Activated CD4-positive, alpha-beta memory T cell treated with anti-CD3 and anti-CD28 coated beads for 36 hours (primary cell): ENCODE results near the gene WIPF3. TPM values are rescaled to one million over a fixed set of nuclear protein-coding genes. Genes with fewer than 3 reads are reported as not detected.

Source experiments
- CTCF ChIA-PET: fragments of 350-600 bp; sonication (Branson Sonifier 250); formaldehyde crosslinking; loops from one replicate; lab custom pipeline; 2021; ENCODE audit warnings: antibody characterized with exemption, inconsistent platforms; lab: Charles Lee
- POLR2A ChIA-PET: fragments of 350-600 bp; sonication (Branson Sonifier 250); formaldehyde crosslinking; loops from one replicate; lab custom pipeline; 2021; ENCODE audit warnings: antibody characterized with exemption; lab: Charles Lee
- DNase-seq: peaks from one replicate; pipeline ENCODE4 v3.0.0-alpha.2; 2020
- H3K27ac Mint-ChIP-seq: one replicate; pipeline ENCODE4 v1.8.0; 2021; ENCODE audit warnings: mixed read lengths
- H3K27me3 Mint-ChIP-seq: one replicate; pipeline ENCODE4 v1.8.0; 2021; ENCODE audit warnings: mixed read lengths
- H3K36me3 Mint-ChIP-seq: one replicate; pipeline ENCODE4 v1.8.0; 2021; ENCODE audit warnings: mixed read lengths
- H3K4me1 Mint-ChIP-seq: one replicate; pipeline ENCODE4 v1.8.0; 2021; ENCODE audit warnings: low read depth, mixed read lengths
- H3K4me3 Mint-ChIP-seq: one replicate; pipeline ENCODE4 v1.8.0; 2021; ENCODE audit warnings: mild to moderate bottlenecking, mixed read lengths
- H3K9me3 Mint-ChIP-seq: one replicate; pipeline ENCODE4 v1.8.0; 2021; ENCODE audit warnings: mixed read lengths
- intact Hi-C: fragments of 100-400 bp; cut with micrococcal nuclease; formaldehyde crosslinking; loops from one replicate; pipeline ENCODE4 v1.15.1; 2023
- total RNA-seq, 2 experiments: library from RNA; stranded (reverse); gene quantifications; one replicate each; pipeline ENCODE4 v1.2.3, GENCODE V29; 2021

The WIPF3 gene
- total RNA-seq, 2 experiments from 2014 or later: not detected

DNA sequence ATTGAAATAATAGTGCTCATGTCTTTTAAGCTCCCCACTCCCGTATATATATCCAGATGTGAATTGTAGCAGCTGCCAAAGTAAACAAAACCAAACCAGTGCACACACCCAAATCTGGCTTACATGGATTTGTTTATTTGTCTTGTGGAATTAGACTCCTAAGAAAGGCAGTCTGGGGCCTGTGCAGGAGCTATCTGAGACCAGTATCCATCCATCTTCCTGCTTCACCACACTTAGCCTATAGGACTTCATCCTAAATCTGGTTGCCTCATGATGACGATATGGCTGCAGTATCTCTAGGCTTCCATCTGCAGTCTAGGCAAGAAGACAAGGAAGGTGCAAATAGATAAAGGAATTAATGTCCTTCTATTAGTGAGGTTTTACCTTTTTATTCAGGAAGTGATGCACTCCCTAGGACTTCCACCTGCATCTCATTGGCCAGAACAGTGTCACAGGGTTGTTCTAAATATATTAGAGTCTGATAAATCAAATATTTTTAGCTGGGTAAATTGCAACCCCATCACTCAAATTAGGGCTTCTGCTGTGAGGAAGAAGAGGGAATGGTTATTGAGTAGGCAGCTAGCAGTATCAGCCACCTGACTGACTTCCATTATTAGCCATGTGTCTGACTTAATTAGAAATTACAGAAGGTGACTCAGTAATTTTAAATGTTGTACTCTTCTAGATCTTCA, 6.0 kb downstream of the WIPF3 start:
- H3K27me3 Mint-ChIP-seq: peaks cover 39% of the 10 kb centered on the region

GRCh38 chr7:29815181-29816105, 9.1 kb downstream of the WIPF3 start:
- CTCF ChIA-PET: interaction anchor here (1.4 kb wide), 1 partner anchor 106 kb away, joined by 3 read pairs; no protein-coding TSS in a partner anchor

More for the DNA sequence above, 6.0 kb downstream of the WIPF3 start:
- intact Hi-C loops: no loop called here
- DNase-seq: no peak
- peaks cover 5% of the 10 kb centered on the region for H3K4me1 Mint-ChIP-seq
- POLR2A ChIA-PET: no interaction called here
- no peaks in the 10 kb centered on the region for H3K36me3 Mint-ChIP-seq
- H3K9me3 Mint-ChIP-seq: no peaks in the 10 kb centered on the region
- H3K4me3 Mint-ChIP-seq: no peak overlapping the region
- H3K27ac Mint-ChIP-seq: no peak overlapping the region
- CTCF ChIA-PET: no interaction called here

DNA sequence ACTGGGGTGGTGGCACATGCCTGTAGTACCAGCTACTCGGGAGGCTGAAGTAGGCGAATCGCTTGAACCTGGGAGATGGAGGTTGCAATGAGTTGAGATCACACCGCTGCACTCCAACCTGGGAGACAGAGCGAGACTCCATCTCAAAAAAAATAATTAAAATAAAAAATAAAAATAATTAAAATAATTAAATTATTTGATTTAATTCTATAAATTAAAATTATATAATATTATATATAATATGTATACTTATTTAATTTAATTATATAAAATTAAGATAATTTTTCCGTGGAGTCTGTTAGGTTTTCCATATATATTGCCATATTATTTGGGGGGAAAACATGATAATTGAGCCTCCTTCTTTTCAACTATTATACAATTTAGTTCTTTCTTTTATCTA, 12.0 kb downstream of the WIPF3 start:
- Mint-ChIP-seq H3K9me3 (no peaks in the 10 kb centered on the region), H3K27me3 (peaks cover 15% of the 10 kb centered on the region), H3K4me1 (no peaks in the 10 kb centered on the region), H3K36me3 (no peaks in the 10 kb centered on the region), H3K27ac (no peak overlapping the region), H3K4me3 (no peak overlapping the region)
- intact Hi-C loops: no loop called here
- DNase-seq: no peak
- ChIA-PET CTCF (no interaction called here), POLR2A (no interaction called here)

More at GRCh38 chr7:29815181-29816105, 9.1 kb downstream of the WIPF3 start:
- no peak overlapping the region for H3K4me3 Mint-ChIP-seq
- POLR2A ChIA-PET: no interaction called here
- DNase-seq: no peak
- no peaks in the 10 kb centered on the region for H3K9me3 Mint-ChIP-seq
- no peaks in the 10 kb centered on the region for H3K4me1 Mint-ChIP-seq
- H3K27me3 Mint-ChIP-seq: peaks cover 13% of the 10 kb centered on the region
- H3K27ac Mint-ChIP-seq: no peak overlapping the region
- intact Hi-C loops: no loop called here
- H3K36me3 Mint-ChIP-seq: no peaks in the 10 kb centered on the region

DNA sequence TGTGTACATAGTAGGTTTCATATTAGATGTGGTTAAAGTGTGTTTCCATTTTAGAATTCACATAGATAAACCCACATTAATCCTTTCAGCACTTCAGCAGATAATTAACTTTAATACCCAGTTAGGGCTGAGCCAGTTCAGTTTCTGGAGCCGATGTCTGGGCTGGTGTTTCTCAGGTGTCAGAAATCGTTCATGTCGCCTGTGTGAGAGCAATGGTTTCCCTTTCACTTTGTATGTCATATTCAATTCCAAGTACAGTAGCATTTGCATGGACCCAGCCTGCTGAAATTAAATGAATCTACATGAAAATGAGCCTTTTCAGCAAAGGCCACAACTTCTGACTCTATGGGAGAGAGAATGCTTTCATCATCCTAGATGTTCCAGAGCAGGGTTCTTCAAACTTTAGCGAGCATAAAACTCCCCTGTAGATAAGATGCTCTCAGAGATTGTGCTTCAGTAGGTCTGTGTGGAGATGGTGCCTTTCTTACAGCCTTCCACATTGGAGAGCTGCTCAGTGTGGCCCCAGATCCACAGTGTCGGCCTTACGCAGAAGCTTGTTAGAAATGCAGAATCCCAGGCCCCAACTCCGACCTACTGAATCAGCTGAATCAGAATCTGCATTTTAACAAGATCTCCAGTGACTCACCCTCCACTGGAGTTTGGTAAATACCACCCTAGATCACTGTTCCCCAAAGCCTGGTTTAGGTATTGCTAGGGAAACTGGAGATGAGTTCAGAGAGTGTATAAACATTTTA, 19.6 kb downstream of the WIPF3 start:
- Mint-ChIP-seq H3K9me3 (no peaks in the 10 kb centered on the region), H3K36me3 (no peaks in the 10 kb centered on the region), H3K27me3 (peaks cover 7% of the 10 kb centered on the region), H3K4me3 (no peak overlapping the region), H3K27ac (no peak overlapping the region), H3K4me1 (peaks cover 4% of the 10 kb centered on the region)
- intact Hi-C loops: no loop called here
- POLR2A ChIA-PET: no interaction called here
- CTCF ChIA-PET: no interaction called here
- DNase-seq: no peak

DNA sequence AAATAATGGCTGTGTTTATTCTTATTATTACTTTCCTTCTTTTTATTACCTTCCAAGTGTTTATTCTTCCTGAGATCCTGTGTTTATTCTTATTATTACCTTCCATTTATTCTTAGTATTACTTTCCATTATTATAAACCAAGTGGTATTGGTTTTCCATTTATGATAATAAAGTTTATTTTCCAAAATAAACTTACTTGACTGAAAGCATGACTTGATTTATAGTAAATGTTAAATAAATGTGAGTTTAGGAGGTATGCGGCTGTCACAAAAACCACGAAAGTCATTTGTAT, 20.2 kb downstream of the WIPF3 start:
- DNase-seq: no peak
- Mint-ChIP-seq H3K9me3 (peaks cover 2% of the 10 kb centered on the region), H3K4me1 (peaks cover 4% of the 10 kb centered on the region), H3K36me3 (no peaks in the 10 kb centered on the region), H3K27ac (no peak overlapping the region), H3K27me3 (peaks cover 7% of the 10 kb centered on the region), H3K4me3 (no peak overlapping the region)
- intact Hi-C loops: no loop called here
- POLR2A ChIA-PET: no interaction called here
- CTCF ChIA-PET: no interaction called here

GRCh38 chr7:29826904-29827303, 20.6 kb downstream of the WIPF3 start:
- peaks cover 4% of the 10 kb centered on the region for H3K9me3 Mint-ChIP-seq
- H3K27me3 Mint-ChIP-seq: peaks cover 7% of the 10 kb centered on the region
- H3K27ac Mint-ChIP-seq: no peak overlapping the region
- ChIA-PET POLR2A (no interaction called here), CTCF (no interaction called here)
- H3K36me3 Mint-ChIP-seq: no peaks in the 10 kb centered on the region
- intact Hi-C loops: no loop called here
- no peak overlapping the region for H3K4me3 Mint-ChIP-seq
- no peak for DNase-seq
- H3K4me1 Mint-ChIP-seq: peaks cover 4% of the 10 kb centered on the region

DNA sequence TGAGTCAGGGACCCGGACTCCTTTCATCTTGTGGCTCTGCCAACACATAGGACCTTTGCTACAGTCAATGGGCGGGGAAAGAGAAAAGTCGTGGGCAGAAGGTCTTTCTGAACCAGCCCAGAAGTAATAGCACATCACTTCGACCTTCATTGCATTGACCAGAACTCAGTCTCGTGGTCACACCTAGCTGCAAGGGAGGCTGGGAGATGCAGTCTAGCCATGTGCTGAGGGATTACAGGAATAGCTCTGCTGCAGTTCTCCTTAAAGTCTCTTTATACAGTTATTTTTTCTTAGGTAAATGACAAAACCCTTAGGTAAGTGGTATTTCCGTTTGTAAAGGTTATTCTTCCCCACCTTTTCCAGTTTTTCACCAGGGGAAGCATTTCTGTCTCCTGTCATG, 25.4 kb downstream of the WIPF3 start:
- POLR2A ChIA-PET: no interaction called here
- Mint-ChIP-seq H3K4me1 (no peaks in the 10 kb centered on the region), H3K4me3 (no peak overlapping the region), H3K27ac (no peak overlapping the region), H3K9me3 (peaks cover 4% of the 10 kb centered on the region), H3K27me3 (peaks cover 5% of the 10 kb centered on the region), H3K36me3 (no peaks in the 10 kb centered on the region)
- intact Hi-C loops: no loop called here
- CTCF ChIA-PET: no interaction called here
- DNase-seq: no peak

- DNase-seq: no peak
- peaks cover 2% of the 10 kb centered on the region for H3K27me3 Mint-ChIP-seq
- no peak overlapping the region for H3K4me3 Mint-ChIP-seq
- H3K4me1 Mint-ChIP-seq: no peaks in the 10 kb centered on the region
- intact Hi-C loops: no loop called here
- no peak overlapping the region for H3K27ac Mint-ChIP-seq
- H3K9me3 Mint-ChIP-seq: peaks cover 4% of the 10 kb centered on the region
- ChIA-PET POLR2A (no interaction called here), CTCF (no interaction called here)
- no peaks in the 10 kb centered on the region for H3K36me3 Mint-ChIP-seq
Measured at GRCh38 chr7:29833929-29834328, 27.6 kb downstream of the WIPF3 start.

- POLR2A ChIA-PET: no interaction called here
- no peak for DNase-seq
- H3K27ac Mint-ChIP-seq: no peak overlapping the region
- no peaks in the 10 kb centered on the region for H3K36me3 Mint-ChIP-seq
- H3K4me3 Mint-ChIP-seq: no peak overlapping the region
- CTCF ChIA-PET: no interaction called here
- intact Hi-C loops: no loop called here
- H3K4me1 Mint-ChIP-seq: no peaks in the 10 kb centered on the region
- peaks cover 1% of the 10 kb centered on the region for H3K27me3 Mint-ChIP-seq
- peaks cover 4% of the 10 kb centered on the region for H3K9me3 Mint-ChIP-seq
Measured at GRCh38 chr7:29835718-29836117, 29.4 kb downstream of the WIPF3 start.

DNA sequence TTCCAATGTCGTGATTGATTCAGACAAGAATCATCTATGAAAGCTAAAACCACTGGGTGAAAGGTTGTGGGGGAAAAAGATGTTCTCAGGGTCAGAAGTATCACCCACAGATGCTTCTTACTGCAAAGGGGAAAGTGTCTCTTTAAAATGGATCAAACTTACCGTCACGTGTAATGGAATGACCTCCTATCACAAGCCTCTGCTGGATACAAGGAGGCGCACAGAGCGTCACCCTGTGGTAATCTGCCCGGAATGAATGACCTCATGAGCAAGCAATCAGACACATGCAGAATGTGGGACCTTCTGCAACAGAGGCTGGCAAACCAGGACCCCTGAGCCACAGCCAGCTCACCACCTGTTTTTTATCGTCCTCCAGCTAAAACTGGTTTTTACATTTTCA, 33.0 kb downstream of the WIPF3 start:
- DNase-seq: no peak
- POLR2A ChIA-PET: no interaction called here
- Mint-ChIP-seq H3K27ac (no peak overlapping the region), H3K36me3 (no peaks in the 10 kb centered on the region), H3K4me1 (no peaks in the 10 kb centered on the region), H3K9me3 (no peaks in the 10 kb centered on the region), H3K4me3 (no peak overlapping the region), H3K27me3 (peaks cover 1% of the 10 kb centered on the region)
- intact Hi-C loops: no loop called here
- CTCF ChIA-PET: interaction anchor here (1.1 to 1.6 kb wide), 2 partner anchors 82 to 223 kb away, joined by 3 read pairs; no protein-coding TSS in a partner anchor

GRCh38 chr7:29839921-29840320, 33.6 kb downstream of the WIPF3 start:
- no peaks in the 10 kb centered on the region for H3K36me3 Mint-ChIP-seq

DNA sequence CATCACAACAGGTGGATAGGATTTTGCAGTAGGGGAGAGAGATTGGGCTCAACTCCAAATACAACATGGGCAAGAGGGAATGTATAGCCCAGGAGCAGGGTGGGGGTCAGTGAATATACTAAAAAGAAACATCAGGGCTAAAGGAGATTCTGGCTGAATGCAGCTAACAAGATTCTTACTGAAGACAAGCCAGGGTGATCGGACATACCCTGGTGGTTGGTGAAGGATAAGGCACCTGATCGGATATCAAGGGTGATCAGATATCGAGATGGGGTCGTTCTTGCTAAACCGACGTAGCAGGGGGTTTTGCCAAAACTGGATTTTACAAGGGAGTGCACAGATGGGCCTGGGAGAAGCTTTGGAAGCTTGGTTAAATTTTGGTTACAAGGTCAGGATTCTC, 34.4 kb downstream of the WIPF3 start:
- POLR2A ChIA-PET: no interaction called here
- H3K4me3 Mint-ChIP-seq: no peak overlapping the region
- H3K27ac Mint-ChIP-seq: no peak overlapping the region
- H3K27me3 Mint-ChIP-seq: peaks cover 6% of the 10 kb centered on the region
- CTCF ChIA-PET: no interaction called here
- H3K9me3 Mint-ChIP-seq: no peaks in the 10 kb centered on the region
- no peaks in the 10 kb centered on the region for H3K4me1 Mint-ChIP-seq
- intact Hi-C loops: no loop called here
- DNase-seq: no peak
- H3K36me3 Mint-ChIP-seq: no peaks in the 10 kb centered on the region

More at GRCh38 chr7:29839921-29840320, 33.6 kb downstream of the WIPF3 start:
- ChIA-PET POLR2A (no interaction called here), CTCF (interaction anchor here (1.1 kb wide), 1 partner anchor 223 kb away, joined by 3 read pairs; no protein-coding TSS in a partner anchor)
- intact Hi-C loops: no loop called here
- Mint-ChIP-seq H3K4me1 (no peaks in the 10 kb centered on the region), H3K27ac (no peak overlapping the region), H3K4me3 (no peak overlapping the region), H3K9me3 (no peaks in the 10 kb centered on the region), H3K27me3 (peaks cover 1% of the 10 kb centered on the region)
- DNase-seq: no peak
